NCI-H748 treated with DMSO at 0.1 percent for 48 hours (cell line): ENCODE data around the gene AGAP6.
"Not testable (repeated sequence)": the region's sequence is repeated elsewhere in the genome, so short reads cannot be mapped to it uniquely, and the experiment has no call there.

Experiments
- DNase-seq: peaks from one replicate; lab custom pipeline; 2025; lab: John Stamatoyannopoulos, UW

AGAP6 gene

DNA sequence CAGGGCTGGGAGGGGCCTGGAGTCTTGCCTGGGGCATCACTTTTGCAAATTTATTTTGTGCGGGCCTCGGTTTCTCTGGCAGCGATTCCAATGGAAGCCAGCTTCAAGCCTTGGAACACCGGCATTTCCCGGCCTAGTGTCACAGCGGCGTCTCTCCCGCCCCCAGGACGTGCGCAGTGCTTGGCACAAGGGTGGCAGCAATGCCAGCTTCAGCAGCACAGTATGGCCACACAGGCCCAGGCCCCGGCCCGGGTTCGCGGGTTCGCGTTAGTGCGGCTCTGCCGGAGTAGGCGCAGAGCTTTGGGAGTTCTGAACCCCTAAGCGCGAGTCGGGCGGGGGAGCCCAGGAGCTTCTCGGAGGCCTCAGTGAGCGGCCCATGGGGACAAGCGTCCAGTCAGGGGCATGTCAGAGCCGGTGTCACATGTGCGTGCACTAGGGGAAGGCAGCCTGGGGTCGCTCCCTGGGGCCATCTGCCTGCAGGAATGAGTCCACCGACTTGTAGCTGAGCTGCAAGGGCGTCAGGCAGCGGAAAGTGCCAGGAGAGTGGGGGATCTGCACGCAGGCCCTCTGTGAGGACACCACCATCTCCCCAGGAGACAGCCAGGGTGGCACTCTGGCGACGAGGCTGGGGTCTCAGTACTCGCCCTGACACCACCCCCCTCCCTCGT, 36.6 kb downstream of the AGAP6 start:
- DNase-seq = not testable (repeated sequence)

DNA sequence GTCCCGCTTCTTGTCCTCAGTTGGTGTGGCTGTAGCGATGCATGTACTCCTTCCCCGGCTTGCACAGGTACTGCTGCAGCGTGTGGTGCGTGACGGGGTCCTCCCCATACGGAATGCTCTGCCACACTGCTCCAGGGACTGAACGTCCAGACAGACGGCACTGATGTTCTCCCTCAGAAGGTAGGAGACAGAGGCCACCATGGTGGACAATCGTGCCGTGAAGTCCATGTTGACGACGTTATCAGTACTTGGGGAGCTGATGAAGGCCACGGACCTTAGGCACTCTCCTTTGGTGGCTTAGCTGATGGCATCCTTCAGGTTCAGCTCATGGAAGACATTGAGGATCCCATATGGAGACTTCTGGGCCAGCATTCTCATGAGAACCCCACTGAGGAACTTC, 37.4 kb downstream of the AGAP6 start:
- no peak for DNase-seq

DNA sequence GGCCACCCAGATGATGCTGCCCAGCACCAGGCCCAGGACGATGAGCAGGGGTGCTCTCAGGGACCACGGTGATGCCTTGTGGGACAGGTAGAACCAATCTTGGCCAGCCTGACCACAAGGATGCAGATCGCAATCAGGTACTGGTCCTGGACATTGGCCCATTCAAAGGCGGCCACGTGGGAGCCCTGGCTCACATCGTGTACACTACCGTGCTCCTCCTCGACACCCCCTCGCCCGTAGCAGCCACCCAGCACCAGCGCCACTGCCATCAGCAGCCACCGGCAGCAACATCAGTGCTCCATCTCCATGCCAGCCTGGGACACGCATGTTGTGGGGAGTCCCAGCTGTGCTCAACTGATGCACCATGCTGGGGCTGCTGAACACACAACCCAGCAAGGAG, 39.0 kb downstream of the AGAP6 start:
- no peak for DNase-seq

DNA sequence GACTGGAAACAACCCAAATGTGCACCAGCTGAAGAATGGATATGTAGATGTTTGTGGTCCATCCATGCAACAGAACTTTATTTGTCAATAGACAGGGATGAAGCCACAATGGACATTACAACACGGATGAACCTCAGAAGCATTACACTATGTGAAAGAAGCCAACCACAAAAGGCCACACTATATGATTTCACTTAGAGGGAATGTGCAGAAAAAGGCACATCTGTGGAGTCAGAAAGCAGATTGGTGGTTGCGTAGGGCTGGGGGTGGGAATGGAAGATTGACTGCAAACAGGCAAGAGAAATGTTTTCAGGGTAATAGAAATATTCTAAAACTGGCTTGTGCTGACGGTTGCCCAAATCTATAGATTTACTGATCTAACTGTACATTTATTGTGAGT, 45.3 kb downstream of the AGAP6 start:
- no peak for DNase-seq

DNA sequence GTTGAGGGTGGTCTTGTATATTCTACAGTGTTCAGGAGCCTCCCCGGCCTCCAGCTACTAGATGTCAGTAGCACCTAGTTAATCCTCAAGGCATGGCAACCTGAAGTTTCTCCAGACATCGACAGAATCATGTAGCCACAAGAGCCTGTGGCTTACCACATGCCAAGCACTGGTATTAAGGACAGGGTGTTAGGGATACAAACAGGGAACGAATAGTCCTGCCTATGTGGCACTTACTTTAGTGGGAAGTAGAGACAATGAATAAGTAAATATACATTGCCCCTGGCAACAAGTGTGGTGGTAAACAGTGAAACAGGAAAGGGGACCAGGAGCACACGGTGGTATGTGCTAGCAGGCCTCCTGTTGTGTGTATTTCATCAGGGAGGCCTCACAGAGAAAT, 47.1 kb downstream of the AGAP6 start:
- not testable (repeated sequence) for DNase-seq

DNA sequence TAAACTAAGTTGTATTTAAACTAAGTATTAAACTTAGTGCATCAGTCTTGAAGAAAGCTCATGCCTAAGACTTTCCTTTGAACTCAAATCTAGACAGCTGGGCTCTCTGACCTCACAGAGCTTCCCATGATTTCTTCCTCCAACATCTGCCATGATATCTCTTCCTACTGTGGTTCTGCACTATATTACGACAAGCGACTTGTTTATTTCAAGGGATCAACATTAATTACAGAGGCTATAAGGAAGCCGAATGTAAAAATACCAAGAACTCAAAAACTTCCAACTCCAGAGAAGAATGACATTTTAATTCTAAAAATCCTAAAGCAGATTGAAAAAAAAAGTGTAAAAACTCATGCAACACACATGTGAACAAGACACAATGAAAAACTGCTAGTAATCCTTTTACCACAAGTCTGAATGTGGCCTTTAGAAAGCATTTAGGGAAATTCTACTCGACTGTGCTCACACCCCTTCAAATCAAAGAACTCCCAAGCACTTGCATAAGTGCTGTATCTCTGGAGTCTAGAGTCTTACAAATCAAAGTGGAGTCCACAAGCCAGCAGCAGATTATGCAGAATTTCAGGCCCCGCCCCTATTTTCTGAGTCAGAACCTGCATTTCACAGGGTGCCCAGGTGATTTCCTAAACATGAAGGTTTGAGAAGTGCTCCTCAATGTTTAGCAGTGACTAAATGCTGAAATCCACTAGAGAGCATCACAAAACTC, 56.9 kb downstream of the AGAP6 start:
- no peak for DNase-seq

- not testable (repeated sequence) for DNase-seq
These were observed 58.3 kb downstream of the AGAP6 start for GRCh38 chr10:50046457-50046856.

DNA sequence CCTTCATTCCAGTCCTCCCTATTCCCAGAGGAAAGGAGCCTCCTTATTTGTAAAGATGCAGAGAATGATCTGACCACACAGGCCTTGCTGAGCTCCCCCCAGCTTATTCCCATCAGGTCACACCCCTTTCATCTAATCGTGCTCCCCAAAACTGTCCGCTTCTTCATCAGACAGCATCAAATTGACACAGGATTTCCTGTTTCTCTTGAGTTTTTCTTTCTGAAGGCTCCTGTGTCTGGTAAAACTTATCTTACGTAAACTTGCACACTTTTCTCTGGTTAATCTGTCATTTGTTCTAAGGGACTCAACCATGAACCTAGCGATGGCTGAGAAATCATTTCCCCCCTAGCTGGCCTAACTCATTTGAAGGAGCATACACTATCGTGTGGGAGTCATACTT, 59.4 kb downstream of the AGAP6 start:
- DNase-seq = not testable (repeated sequence)

- DNase-seq = not testable (repeated sequence)
These were observed 63.9 kb downstream of the AGAP6 start for GRCh38 chr10:50051995-50052660.

- DNase-seq = not testable (repeated sequence)
These were observed 64.7 kb downstream of the AGAP6 start for GRCh38 chr10:50052778-50053376.

DNA sequence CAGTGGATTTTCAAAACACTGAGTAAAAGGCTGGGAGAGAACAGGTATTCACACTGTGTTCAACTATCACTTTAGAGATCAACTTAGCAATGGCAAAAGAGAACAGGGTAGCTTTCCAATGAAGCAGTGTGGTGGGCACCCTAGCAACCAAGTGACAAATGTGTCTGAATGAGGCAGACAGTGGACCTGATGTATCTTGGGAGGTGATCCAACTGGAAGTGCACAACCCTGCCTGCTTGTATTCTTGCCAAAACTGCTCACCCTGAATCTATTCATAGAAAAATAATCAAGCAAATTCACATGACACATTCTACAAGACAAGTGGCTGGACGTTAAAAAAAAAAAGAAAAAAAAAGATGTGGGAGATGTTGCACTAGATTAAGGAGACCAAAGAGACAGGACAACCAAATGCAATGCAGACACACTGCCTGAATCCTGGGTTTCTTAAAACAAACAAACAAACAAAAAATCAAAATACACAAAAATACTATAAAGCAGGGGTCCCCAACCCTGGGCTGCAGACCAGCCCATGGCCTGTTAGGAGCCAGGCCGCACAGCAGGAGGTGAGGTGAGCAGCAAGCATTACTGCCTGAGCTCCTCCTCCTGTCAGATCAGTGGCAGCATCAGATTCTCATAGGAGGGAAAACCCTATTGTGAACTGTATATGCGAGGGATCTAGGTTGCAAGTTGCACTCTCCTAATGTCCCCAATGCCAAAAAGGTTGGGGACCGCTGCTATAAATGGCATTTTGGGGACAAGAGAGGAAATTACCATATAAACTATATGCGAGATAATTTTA, 67.5 kb downstream of the AGAP6 start:
- not testable (repeated sequence) for DNase-seq

- not testable (repeated sequence) for DNase-seq
These were observed 68.4 kb downstream of the AGAP6 start for GRCh38 chr10:50056654-50057053.

GRCh38 chr10:50058727-50059126, 70.5 kb downstream of the AGAP6 start:
- not testable (repeated sequence) for DNase-seq

GRCh38 chr10:50059946-50060345, 71.7 kb downstream of the AGAP6 start:
- not testable (repeated sequence) for DNase-seq
